Stimulated activated naive CD8-positive, alpha-beta T cell treated with anti-CD3 and anti-CD28 coated beads, Interleukin-15, amount 100 ng/mL, for 72 hours (primary cell): ENCODE measurements around the gene RELL1.

Experiments used
- ATAC-seq: fragments of 150-1000 bp; cut with Tn5 transposase; 2 replicates; pipeline ENCODE4 v1.10.0; 2021; ENCODE audit warnings: mild to moderate bottlenecking, moderate library complexity
- DNase-seq, 2 donors: peaks; one replicate each; pipeline ENCODE4 v3.0.0; 2021 to 2022
- H3K27ac Mint-ChIP-seq, 2 donors: one replicate each; pipeline ENCODE4 v1.8.0; 2022; ENCODE audit warnings: mild to moderate bottlenecking in 2 of 2, mixed read lengths in 2 of 2, moderate library complexity in 2 of 2
- H3K27me3 Mint-ChIP-seq: one replicate; pipeline ENCODE4 v1.8.0; 2022; ENCODE audit warnings: mixed read lengths
- H3K4me1 Mint-ChIP-seq: one replicate; pipeline ENCODE4 v1.8.0; 2022; ENCODE audit warnings: mild to moderate bottlenecking, mixed read lengths
- H3K4me3 Mint-ChIP-seq, 2 donors: one replicate each; pipeline ENCODE4 v1.8.0; 2022; ENCODE audit warnings: mild to moderate bottlenecking in 2 of 2, mixed read lengths in 2 of 2, moderate library complexity in 1 of 2
- H3K9me3 Mint-ChIP-seq, 2 donors: one replicate each; pipeline ENCODE4 v1.8.0; 2022; ENCODE audit warnings: mixed read lengths in 2 of 2

Gene RELL1

GRCh38 chr4:37609626-37610025 is 76.5 kb downstream of the RELL1 start:
- peaks cover 0 to 7% of the 10 kb centered on the region in 2 donors for H3K9me3 Mint-ChIP-seq
- no peaks in the 10 kb centered on the region for H3K27me3 Mint-ChIP-seq
- H3K4me3 Mint-ChIP-seq, result no peak overlapping the region
- H3K4me1 Mint-ChIP-seq, result peaks cover 16% of the 10 kb centered on the region
- DNase-seq (no peak), ATAC-seq (no peak)
- no peak overlapping the region for H3K27ac Mint-ChIP-seq

- Mint-ChIP-seq H3K9me3 (peaks cover 0 to 7% of the 10 kb centered on the region in 2 donors), H3K27me3 (no peaks in the 10 kb centered on the region), H3K27ac (no peak overlapping the region), H3K4me1 (peaks cover 27% of the 10 kb centered on the region), H3K4me3 (no peak overlapping the region)
- DNase-seq (no peak), ATAC-seq (no peak)
Observed at GRCh38 chr4:37607018-37607417, 79.2 kb downstream of the RELL1 start.

- H3K27me3 Mint-ChIP-seq, result no peaks in the 10 kb centered on the region
- H3K27ac Mint-ChIP-seq, result no peak overlapping the region
- no peak for ATAC-seq
- H3K4me1 Mint-ChIP-seq, result peaks cover 32% of the 10 kb centered on the region
- H3K9me3 Mint-ChIP-seq, result peaks cover 0 to 7% of the 10 kb centered on the region in 2 donors
- no peak overlapping the region for H3K4me3 Mint-ChIP-seq
- DNase-seq, result no peak
Observed at GRCh38 chr4:37605843-37606565, 80.2 kb downstream of the RELL1 start.

- Mint-ChIP-seq H3K4me1 (peaks cover 33% of the 10 kb centered on the region), H3K9me3 (peaks cover 0 to 4% of the 10 kb centered on the region in 2 donors), H3K27me3 (no peaks in the 10 kb centered on the region), H3K27ac (no peak overlapping the region), H3K4me3 (no peak overlapping the region)
- ATAC-seq, result no peak
- no peak for DNase-seq
Observed at GRCh38 chr4:37604461-37604860, 81.7 kb downstream of the RELL1 start.

GRCh38 chr4:37603711-37604110 is 82.5 kb downstream of the RELL1 start:
- no peak overlapping the region for H3K4me3 Mint-ChIP-seq
- peaks cover 33% of the 10 kb centered on the region for H3K4me1 Mint-ChIP-seq
- no peak for ATAC-seq
- no peaks in the 10 kb centered on the region for H3K9me3 Mint-ChIP-seq
- no peak for DNase-seq
- no peak overlapping the region for H3K27ac Mint-ChIP-seq
- H3K27me3 Mint-ChIP-seq, result no peaks in the 10 kb centered on the region

- DNase-seq, result peak; percentile 66 to 69
- H3K9me3 Mint-ChIP-seq, result no peaks in the 10 kb centered on the region
- peak; percentile 75 for ATAC-seq
- H3K27me3 Mint-ChIP-seq, result no peaks in the 10 kb centered on the region
- peak overlapping the region in 1 of 2 donors; percentile 49 for H3K27ac Mint-ChIP-seq
- H3K4me1 Mint-ChIP-seq, result peaks cover 33% of the 10 kb centered on the region
- no peak overlapping the region for H3K4me3 Mint-ChIP-seq
Observed at GRCh38 chr4:37603070-37603468, 83.1 kb downstream of the RELL1 start.

- no peak for ATAC-seq
- no peak overlapping the region for H3K4me3 Mint-ChIP-seq
- H3K9me3 Mint-ChIP-seq, result no peaks in the 10 kb centered on the region
- H3K4me1 Mint-ChIP-seq, result peaks cover 33% of the 10 kb centered on the region
- no peaks in the 10 kb centered on the region for H3K27me3 Mint-ChIP-seq
- DNase-seq, result no peak
- H3K27ac Mint-ChIP-seq, result no peak overlapping the region
Observed at GRCh38 chr4:37602454-37603069, 83.6 kb downstream of the RELL1 start.

- Mint-ChIP-seq H3K4me1 (peaks cover 30% of the 10 kb centered on the region), H3K27me3 (no peaks in the 10 kb centered on the region), H3K9me3 (no peaks in the 10 kb centered on the region), H3K27ac (no peak overlapping the region), H3K4me3 (no peak overlapping the region)
- DNase-seq (no peak), ATAC-seq (no peak)
Observed at GRCh38 chr4:37601531-37601930, 84.6 kb downstream of the RELL1 start.

GRCh38 chr4:37599092-37599790 is 86.9 kb downstream of the RELL1 start:
- peak overlapping the region; percentile 47 to 51 for H3K27ac Mint-ChIP-seq
- H3K9me3 Mint-ChIP-seq, result no peaks in the 10 kb centered on the region
- H3K27me3 Mint-ChIP-seq, result no peaks in the 10 kb centered on the region
- peaks cover 13% of the 10 kb centered on the region for H3K4me1 Mint-ChIP-seq
- DNase-seq (no peak), ATAC-seq (no peak)
- H3K4me3 Mint-ChIP-seq, result no peak overlapping the region

GRCh38 chr4:37597034-37597433 is 89.1 kb downstream of the RELL1 start:
- H3K4me3 Mint-ChIP-seq, result no peak overlapping the region
- ATAC-seq, result no peak

GRCh38 chr4:37595875-37596680 is 90.1 kb downstream of the RELL1 start:
- Mint-ChIP-seq H3K4me3 (no peak overlapping the region), H3K9me3 (no peaks in the 10 kb centered on the region), H3K27me3 (no peaks in the 10 kb centered on the region), H3K27ac (no peak overlapping the region), H3K4me1 (peaks cover 2% of the 10 kb centered on the region)
- ATAC-seq (no peak), DNase-seq (no peak)

More at GRCh38 chr4:37597034-37597433, 89.1 kb downstream of the RELL1 start:
- no peak overlapping the region for H3K27ac Mint-ChIP-seq
- peaks cover 6% of the 10 kb centered on the region for H3K4me1 Mint-ChIP-seq
- DNase-seq, result no peak
- no peaks in the 10 kb centered on the region for H3K27me3 Mint-ChIP-seq
- H3K9me3 Mint-ChIP-seq, result no peaks in the 10 kb centered on the region

- no peak overlapping the region for H3K4me3 Mint-ChIP-seq
- H3K4me1 Mint-ChIP-seq, result no peaks in the 10 kb centered on the region
- no peaks in the 10 kb centered on the region for H3K27me3 Mint-ChIP-seq
- H3K9me3 Mint-ChIP-seq, result no peaks in the 10 kb centered on the region
- ATAC-seq (no peak), DNase-seq (no peak)
- H3K27ac Mint-ChIP-seq, result no peak overlapping the region
Observed at GRCh38 chr4:37594099-37594498, 92.1 kb downstream of the RELL1 start.

GRCh38 chr4:37591349-37591748 is 94.8 kb downstream of the RELL1 start:
- H3K9me3 Mint-ChIP-seq, result no peaks in the 10 kb centered on the region
- ATAC-seq, result no peak
- H3K27ac Mint-ChIP-seq, result no peak overlapping the region
- no peaks in the 10 kb centered on the region for H3K27me3 Mint-ChIP-seq
- H3K4me1 Mint-ChIP-seq, result no peaks in the 10 kb centered on the region
- DNase-seq, result no peak
- no peak overlapping the region for H3K4me3 Mint-ChIP-seq

GRCh38 chr4:37590016-37590415 is 96.2 kb downstream of the RELL1 start:
- Mint-ChIP-seq H3K4me1 (no peaks in the 10 kb centered on the region), H3K9me3 (no peaks in the 10 kb centered on the region), H3K27me3 (peaks cover under 1% of the 10 kb centered on the region), H3K4me3 (no peak overlapping the region), H3K27ac (no peak overlapping the region)
- no peak for ATAC-seq
- no peak for DNase-seq

GRCh38 chr4:37588150-37588549 is 98.0 kb downstream of the RELL1 start:
- DNase-seq (no peak), ATAC-seq (no peak)
- Mint-ChIP-seq H3K27me3 (peaks cover 17% of the 10 kb centered on the region), H3K9me3 (no peaks in the 10 kb centered on the region), H3K4me3 (no peak overlapping the region), H3K4me1 (peaks cover 12% of the 10 kb centered on the region), H3K27ac (no peak overlapping the region)
